ENCODE data around the gene CHRNB2.

The CHRNB2 gene

GRCh38 chr1:154552036-154552435 is 15.5 kb upstream of the CHRNB2 start:
- DNase-seq (ENCODE audit: low read depth, low spot score), result no peak

GRCh38 chr1:154553056-154554030 is 14.2 kb upstream of the CHRNB2 start:
- DNase-seq (ENCODE audit: low read depth, low spot score), result no peak

GRCh38 chr1:154556422-154556821 is 11.2 kb upstream of the CHRNB2 start:
- peak; percentile 76 for DNase-seq (ENCODE audit: low read depth, low spot score)

GRCh38 chr1:154557248-154557938 is 10.2 kb upstream of the CHRNB2 start:
- no peak for DNase-seq (ENCODE audit: low read depth, low spot score)

GRCh38 chr1:154557939-154558719 is 9.4 kb upstream of the CHRNB2 start, which contains the start of gene UBE2Q1:
Gene UBE2Q1 (minus strand): TSS chr1:154558662. CDS start chr1:154558553, 109 bp downstream.
- no peak for DNase-seq (ENCODE audit: low read depth, low spot score)

- DNase-seq (ENCODE audit: low read depth, low spot score), result peak; percentile 97
Observed at GRCh38 chr1:154558720-154559465, 8.7 kb upstream of the CHRNB2 start.

- peak; percentile 94 for DNase-seq (ENCODE audit: low read depth, low spot score)
Observed at GRCh38 chr1:154559466-154560044, 8.0 kb upstream of the CHRNB2 start.

- no peak for DNase-seq (ENCODE audit: low read depth, low spot score)
Observed at GRCh38 chr1:154565876-154566275, 1.7 kb upstream of the CHRNB2 start.

GRCh38 chr1:154568157-154568815 is 708 bp downstream of the CHRNB2 start:
- DNase-seq (ENCODE audit: low read depth, low spot score), result no peak

- no peak for DNase-seq (ENCODE audit: low read depth, low spot score)
Observed at GRCh38 chr1:154571244-154571963, 3.8 kb downstream of the CHRNB2 start.

GRCh38 chr1:154571964-154572288 is 4.3 kb downstream of the CHRNB2 start:
- no peak for DNase-seq (ENCODE audit: low read depth, low spot score)

GRCh38 chr1:154572468-154573167 is 5.0 kb downstream of the CHRNB2 start:
- peak; percentile 36 for DNase-seq (ENCODE audit: low read depth, low spot score)

- DNase-seq (ENCODE audit: low read depth, low spot score), result no peak
Observed at GRCh38 chr1:154573168-154573510, 5.6 kb downstream of the CHRNB2 start.

- DNase-seq (ENCODE audit: low read depth, low spot score), result no peak
Observed at GRCh38 chr1:154574716-154575115, 7.1 kb downstream of the CHRNB2 start.

GRCh38 chr1:154575147-154575927 is 7.8 kb downstream of the CHRNB2 start:
- no peak for DNase-seq (ENCODE audit: low read depth, low spot score)

- DNase-seq (ENCODE audit: low read depth, low spot score), result no peak
Observed at GRCh38 chr1:154575951-154576566, 8.5 kb downstream of the CHRNB2 start.

- no peak for DNase-seq (ENCODE audit: low read depth, low spot score)
Observed at GRCh38 chr1:154577346-154578057, 9.9 kb downstream of the CHRNB2 start.

Data from ELF-1 (cell line).